GM12878 (cell line): ENCODE measurements around the gene ZNF777. TPM values are rescaled to one million over a fixed set of nuclear protein-coding genes. Genes with fewer than 3 reads are reported as not detected.

Experiments used
- BACH1 ChIP-seq: fragments of 450-650 bp; IDR thresholded peaks from 2 replicates; pipeline ENCODE4 v1.6.1; 2017; ENCODE audit warnings: mild to moderate bottlenecking, borderline replicate concordance
- BHLHE40 ChIP-seq, 2 experiments: fragments of 450-650 bp in 1 of 2; IDR thresholded peaks; 2 replicates each; pipeline ENCODE4 v1.6.1; 2011 to 2017; ENCODE audit warnings: low read depth in 2 of 2, borderline replicate concordance in 1 of 2, improper control_type of control experiment in 1 of 2, low read length in 1 of 2, mild to moderate bottlenecking in 1 of 2
- ETV6 ChIP-seq, 2 experiments: fragments of 450-650 bp in 1 of 2; IDR thresholded peaks in 1 of 2; conservative IDR thresholded peaks in 1 of 2; 2 replicates each; pipeline ENCODE4 v1.6.1; 2014; ENCODE audit warnings: antibody characterized with exemption in 1 of 2, borderline replicate concordance in 1 of 2, low read depth in 1 of 2, mild to moderate bottlenecking in 1 of 2, moderate library complexity in 1 of 2
- NKRF ChIP-seq: fragments of 450-650 bp; conservative IDR thresholded peaks from 2 replicates; pipeline ENCODE4 v1.6.1; 2017; ENCODE audit warnings: mild to moderate bottlenecking, moderate library complexity
- POLR2AphosphoS2 ChIP-seq: IDR thresholded peaks from 2 replicates; pipeline ENCODE4 v1.6.1; 2011; ENCODE audit warnings: low read depth, mild to moderate bottlenecking, low read length, improper control_type of control experiment, moderate library complexity
- POLR2AphosphoS5 ChIP-seq: IDR thresholded peaks from 2 replicates; pipeline ENCODE4 v1.6.1; 2011; ENCODE audit warnings: mild to moderate bottlenecking, low read length, inconsistent platforms
- POU2F2 ChIP-seq: IDR thresholded peaks from 3 replicates; pipeline ENCODE4 v1.6.1; 2011; ENCODE audit warnings: low read depth, mild to moderate bottlenecking, low read length, borderline replicate concordance
- RELA ChIP-seq: fragments of 450-650 bp; IDR thresholded peaks from 2 replicates; pipeline ENCODE4 v1.8.0; 2014; ENCODE audit warnings: borderline replicate concordance; ENCODE audit not compliant: partially characterized antibody
- SP1 ChIP-seq: IDR thresholded peaks from one replicate; pipeline ENCODE4 v1.6.1; 2011; ENCODE audit warnings: low read depth, low read length
- TCF12 ChIP-seq: IDR thresholded peaks from 2 replicates; pipeline ENCODE4 v1.6.1; 2011; ENCODE audit warnings: low read depth, mild to moderate bottlenecking, low read length
- ZNF687 ChIP-seq: fragments of 450-650 bp; IDR thresholded peaks from 2 replicates; pipeline ENCODE4 v1.6.1; 2017; ENCODE audit warnings: mild to moderate bottlenecking, moderate library complexity
- polyA plus RNA-seq, 11 experiments: library from polyadenylated mRNA; depleted of rRNA in 4 of 11; unstranded in 6 of 11; stranded (reverse) in 5 of 11; fragments of >200 nt; fragmentation: Nextera tagmentation in 4 of 11; fragmentation: Illumina TruSeq in 1 of 11; extraction: Ambion mirVana in 4 of 11; extraction: Trizol in 1 of 11; gene quantifications; 1 replicate in 1 of 11; 2 replicates in 10 of 11; pipeline versions ENCODE4 v1.2.1 to v1.2.3, GENCODE V29; 2011 to 2016; ENCODE audit warnings: inconsistent platforms in 2 of 11, missing spikeins in 2 of 11, low read depth in 1 of 11
- total RNA-seq, 4 experiments: library from RNA; depleted of rRNA in 3 of 4; stranded (reverse); fragments of >200 nt in 3 of 4; fragmentation: Illumina TruSeq in 1 of 4; extraction: Trizol in 1 of 4; gene quantifications; 2 replicates each; pipeline versions ENCODE4 v1.2.1 to v1.2.3, GENCODE V29; 2013 to 2021
- TF ChIP-seq, protein P1 (sequence below): fragments of 450-650 bp; IDR thresholded peaks from 2 replicates; pipeline ENCODE4 v1.6.1; 2016; ENCODE audit warnings: mild to moderate bottlenecking, moderate library complexity, borderline replicate concordance
- TF ChIP-seq, protein P2 (sequence below): fragments of 450-650 bp; formaldehyde crosslinking; IDR thresholded peaks from 2 replicates; pipeline ENCODE4 v1.5.0; 2022; ENCODE audit warnings: mild to moderate bottlenecking, missing genetic modification characterization

Gene ZNF777
- total and polyA plus RNA-seq, 10 of the 15 experiments (the other 5 are each of a cell fraction or from before 2014, with no cell fraction given) = 0.03 to 16.0 (median 3.7) TPM

DNA sequence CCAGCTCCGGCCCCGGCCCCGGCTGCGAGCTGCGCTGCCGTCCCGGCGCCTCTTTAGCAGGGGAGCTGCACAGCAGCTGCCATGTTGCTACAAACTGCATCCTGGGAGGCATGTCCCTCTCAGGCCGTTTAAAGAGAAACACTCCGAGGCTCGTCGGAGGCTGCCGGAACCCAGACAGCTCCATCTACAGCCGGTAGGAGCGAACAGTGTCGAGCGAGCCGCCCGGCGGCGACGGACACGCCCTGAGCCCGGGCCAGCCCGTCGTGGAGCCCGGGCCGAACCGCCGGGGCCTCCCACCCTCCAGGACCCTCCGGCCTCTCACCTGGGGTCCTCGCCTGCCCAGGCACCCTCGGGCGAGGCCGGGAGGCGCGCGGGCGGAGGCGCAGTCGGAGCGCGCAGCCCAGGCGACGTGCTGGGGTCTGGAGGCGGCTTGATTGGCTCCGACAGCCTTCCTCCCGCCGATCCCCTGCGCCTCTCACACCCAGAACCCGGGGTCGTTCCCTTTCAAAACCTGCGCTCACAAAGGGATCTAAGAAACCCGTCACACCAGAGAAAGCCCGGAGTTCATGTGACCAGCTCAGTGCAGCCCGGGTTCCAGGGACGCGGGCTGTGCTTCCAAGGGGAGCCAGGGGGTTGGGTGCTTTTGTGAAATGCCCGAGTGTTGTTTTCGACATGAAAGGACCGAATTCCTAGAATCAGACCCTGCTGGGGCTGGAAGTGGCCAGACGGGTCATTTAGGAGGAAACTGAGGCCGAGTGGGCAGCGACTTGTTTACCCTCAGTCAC lies at the start of gene ZNF777 (continued):
- 0 out of 2 replicates have a peak, but pooled peaks have one; percentile 17 for TF ChIP-seq ZNF687
- 0 out of 4 replicates have a peak, but pooled peaks of 1 of the 2 experiments have one; percentile 29 for TF ChIP-seq ETV6 (conservative IDR thresholded peaks at IDR 0.05 in 1 of 2, IDR thresholded peaks at IDR 0.05 in 1 of 2; ENCODE audit: borderline replicate concordance in 1 of 2, low read depth in 1 of 2)
- TF ChIP-seq NKRF = peak; percentile 63; the same call in 1 of the 2 replicates
- TF ChIP-seq RELA = peak; percentile 13
- peak; percentile 41; the same call in 1 of the 2 replicates for TF ChIP-seq BACH1
- TF ChIP-seq BHLHE40 (IDR thresholded peaks at IDR 0.05; ENCODE audit: borderline replicate concordance in 1 of 2, low read depth in 2 of 2, low read length in 1 of 2) = peak; percentile 41 to 52; a peak in 2 of 4 replicates
- TF ChIP-seq, protein P1, sequence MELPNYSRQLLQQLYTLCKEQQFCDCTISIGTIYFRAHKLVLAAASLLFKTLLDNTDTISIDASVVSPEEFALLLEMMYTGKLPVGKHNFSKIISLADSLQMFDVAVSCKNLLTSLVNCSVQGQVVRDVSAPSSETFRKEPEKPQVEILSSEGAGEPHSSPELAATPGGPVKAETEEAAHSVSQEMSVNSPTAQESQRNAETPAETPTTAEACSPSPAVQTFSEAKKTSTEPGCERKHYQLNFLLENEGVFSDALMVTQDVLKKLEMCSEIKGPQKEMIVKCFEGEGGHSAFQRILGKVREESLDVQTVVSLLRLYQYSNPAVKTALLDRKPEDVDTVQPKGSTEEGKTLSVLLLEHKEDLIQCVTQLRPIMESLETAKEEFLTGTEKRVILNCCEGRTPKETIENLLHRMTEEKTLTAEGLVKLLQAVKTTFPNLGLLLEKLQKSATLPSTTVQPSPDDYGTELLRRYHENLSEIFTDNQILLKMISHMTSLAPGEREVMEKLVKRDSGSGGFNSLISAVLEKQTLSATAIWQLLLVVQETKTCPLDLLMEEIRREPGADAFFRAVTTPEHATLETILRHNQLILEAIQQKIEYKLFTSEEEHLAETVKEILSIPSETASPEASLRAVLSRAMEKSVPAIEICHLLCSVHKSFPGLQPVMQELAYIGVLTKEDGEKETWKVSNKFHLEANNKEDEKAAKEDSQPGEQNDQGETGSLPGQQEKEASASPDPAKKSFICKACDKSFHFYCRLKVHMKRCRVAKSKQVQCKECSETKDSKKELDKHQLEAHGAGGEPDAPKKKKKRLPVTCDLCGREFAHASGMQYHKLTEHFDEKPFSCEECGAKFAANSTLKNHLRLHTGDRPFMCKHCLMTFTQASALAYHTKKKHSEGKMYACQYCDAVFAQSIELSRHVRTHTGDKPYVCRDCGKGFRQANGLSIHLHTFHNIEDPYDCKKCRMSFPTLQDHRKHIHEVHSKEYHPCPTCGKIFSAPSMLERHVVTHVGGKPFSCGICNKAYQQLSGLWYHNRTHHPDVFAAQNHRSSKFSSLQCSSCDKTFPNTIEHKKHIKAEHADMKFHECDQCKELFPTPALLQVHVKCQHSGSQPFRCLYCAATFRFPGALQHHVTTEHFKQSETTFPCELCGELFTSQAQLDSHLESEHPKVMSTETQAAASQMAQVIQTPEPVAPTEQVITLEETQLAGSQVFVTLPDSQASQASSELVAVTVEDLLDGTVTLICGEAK = 0 out of 2 replicates have a peak, but pooled peaks have one; percentile 28
- TF ChIP-seq SP1 = peak; percentile 21
- TF ChIP-seq POLR2AphosphoS5 = peak; percentile 55
- TF ChIP-seq, protein P2, sequence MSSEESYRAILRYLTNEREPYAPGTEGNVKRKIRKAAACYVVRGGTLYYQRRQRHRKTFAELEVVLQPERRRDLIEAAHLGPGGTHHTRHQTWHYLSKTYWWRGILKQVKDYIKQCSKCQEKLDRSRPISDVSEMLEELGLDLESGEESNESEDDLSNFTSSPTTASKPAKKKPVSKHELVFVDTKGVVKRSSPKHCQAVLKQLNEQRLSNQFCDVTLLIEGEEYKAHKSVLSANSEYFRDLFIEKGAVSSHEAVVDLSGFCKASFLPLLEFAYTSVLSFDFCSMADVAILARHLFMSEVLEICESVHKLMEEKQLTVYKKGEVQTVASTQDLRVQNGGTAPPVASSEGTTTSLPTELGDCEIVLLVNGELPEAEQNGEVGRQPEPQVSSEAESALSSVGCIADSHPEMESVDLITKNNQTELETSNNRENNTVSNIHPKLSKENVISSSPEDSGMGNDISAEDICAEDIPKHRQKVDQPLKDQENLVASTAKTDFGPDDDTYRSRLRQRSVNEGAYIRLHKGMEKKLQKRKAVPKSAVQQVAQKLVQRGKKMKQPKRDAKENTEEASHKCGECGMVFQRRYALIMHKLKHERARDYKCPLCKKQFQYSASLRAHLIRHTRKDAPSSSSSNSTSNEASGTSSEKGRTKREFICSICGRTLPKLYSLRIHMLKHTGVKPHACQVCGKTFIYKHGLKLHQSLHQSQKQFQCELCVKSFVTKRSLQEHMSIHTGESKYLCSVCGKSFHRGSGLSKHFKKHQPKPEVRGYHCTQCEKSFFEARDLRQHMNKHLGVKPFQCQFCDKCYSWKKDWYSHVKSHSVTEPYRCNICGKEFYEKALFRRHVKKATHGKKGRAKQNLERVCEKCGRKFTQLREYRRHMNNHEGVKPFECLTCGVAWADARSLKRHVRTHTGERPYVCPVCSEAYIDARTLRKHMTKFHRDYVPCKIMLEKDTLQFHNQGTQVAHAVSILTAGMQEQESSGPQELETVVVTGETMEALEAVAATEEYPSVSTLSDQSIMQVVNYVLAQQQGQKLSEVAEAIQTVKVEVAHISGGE = no peak
- TF ChIP-seq POU2F2 = 0 out of 3 replicates have a peak, but pooled peaks have one; percentile 29
- no peak for TF ChIP-seq POLR2AphosphoS2
- TF ChIP-seq TCF12 = 0 out of 2 replicates have a peak, but pooled peaks have one; percentile 40
